ENCODE measurements around the gene F9. TPM values are rescaled to one million over a fixed set of nuclear protein-coding genes. Genes with fewer than 3 reads are reported as not detected.

Gene F9
- total RNA-seq, 1 experiment from 2014 or later, result not detected

DNA sequence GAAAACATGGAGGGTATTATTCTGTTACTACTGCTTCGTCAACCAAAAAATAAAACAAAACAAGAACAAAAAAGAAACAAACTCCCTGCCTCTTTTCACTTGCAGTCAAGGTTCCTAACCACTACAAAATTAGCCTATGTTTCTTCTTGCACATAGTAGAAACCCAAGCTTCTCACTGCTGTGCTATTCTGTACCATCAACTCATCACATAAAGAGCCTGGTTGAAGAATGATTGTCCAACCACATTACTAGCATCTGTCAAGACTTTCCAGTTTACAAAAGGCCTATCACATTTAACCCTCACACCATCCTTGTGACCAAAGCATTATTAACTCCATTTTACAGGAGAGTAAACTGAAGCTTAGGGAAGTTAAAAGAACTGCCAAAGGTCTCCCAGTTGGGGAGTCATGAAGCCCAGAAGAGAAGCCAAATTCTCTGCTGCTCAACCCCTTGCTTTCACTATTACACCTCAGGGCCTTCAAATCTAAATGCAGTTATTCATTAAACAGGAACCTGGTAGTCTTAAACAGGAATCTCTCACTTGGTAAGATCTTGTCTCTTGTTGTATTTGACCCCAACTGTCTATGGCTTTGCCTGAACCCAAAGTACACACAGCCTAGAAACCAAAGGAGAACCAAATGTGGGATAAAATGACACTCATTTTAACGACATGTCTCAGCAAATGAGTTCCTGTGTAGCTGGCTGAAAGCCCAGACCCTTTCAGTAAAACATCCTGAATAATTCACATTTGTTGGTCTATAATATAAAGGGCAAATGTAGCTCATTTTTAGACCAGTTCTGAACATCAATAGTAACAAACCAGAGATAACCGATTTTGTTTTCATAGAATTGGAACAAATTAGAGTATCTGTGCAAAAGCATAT, 8.6 kb downstream of the F9 start:
- no peaks in the 10 kb centered on the region for H4K20me1 ChIP-seq (ENCODE audit: insufficient read depth)
- intact Hi-C loops (cut with micrococcal nuclease), result no loop called here

More for the DNA sequence above, 8.6 kb downstream of the F9 start:
- H3K27me3 ChIP-seq (ENCODE audit: insufficient read depth, low read length), result no peaks in the 10 kb centered on the region
- no peak overlapping the region for H3K27ac ChIP-seq (ENCODE audit: low read depth, low read length)
- H3K9ac ChIP-seq (ENCODE audit: low read length), result no peak overlapping the region
- DNase-seq (ENCODE audit: low read depth, low spot score) (no peak), ATAC-seq (no peak)
- POLR2A ChIA-PET, result no interaction called here
- H2AFZ ChIP-seq (ENCODE audit: low read depth, low read length, poor library complexity, severe bottlenecking), result no peak overlapping the region
- BruUV-seq (replicated peaks), result no TSS peak
- H3K4me3 ChIP-seq (replicated peaks in 1 of 2; ENCODE audit: low read depth in 1 of 2, low read length in 2 of 2), result no peak overlapping the region
- no peaks in the 10 kb centered on the region for H3K4me1 ChIP-seq (ENCODE audit: control insufficient read depth in 1 of 2, insufficient read depth in 2 of 2, low read length in 2 of 2)
- no peak overlapping the region for H3K4me2 ChIP-seq (ENCODE audit: low read length)
- no peaks in the 10 kb centered on the region for H3K9me2 ChIP-seq (ENCODE audit: insufficient read depth)
- H3K79me2 ChIP-seq (ENCODE audit: insufficient read depth, low read length), result no peaks in the 10 kb centered on the region
- H3K36me3 ChIP-seq (ENCODE audit: control insufficient read depth in 1 of 2, insufficient read depth in 2 of 2, low read length in 2 of 2), result no peaks in the 10 kb centered on the region
- no peaks in the 10 kb centered on the region for H3K9me3 ChIP-seq (ENCODE audit: control insufficient read depth in 1 of 2, insufficient read depth in 1 of 2, low read depth in 1 of 2, low read length in 2 of 2)
- CTCF ChIA-PET, result no interaction called here
- TF ChIP-seq, protein P1, sequence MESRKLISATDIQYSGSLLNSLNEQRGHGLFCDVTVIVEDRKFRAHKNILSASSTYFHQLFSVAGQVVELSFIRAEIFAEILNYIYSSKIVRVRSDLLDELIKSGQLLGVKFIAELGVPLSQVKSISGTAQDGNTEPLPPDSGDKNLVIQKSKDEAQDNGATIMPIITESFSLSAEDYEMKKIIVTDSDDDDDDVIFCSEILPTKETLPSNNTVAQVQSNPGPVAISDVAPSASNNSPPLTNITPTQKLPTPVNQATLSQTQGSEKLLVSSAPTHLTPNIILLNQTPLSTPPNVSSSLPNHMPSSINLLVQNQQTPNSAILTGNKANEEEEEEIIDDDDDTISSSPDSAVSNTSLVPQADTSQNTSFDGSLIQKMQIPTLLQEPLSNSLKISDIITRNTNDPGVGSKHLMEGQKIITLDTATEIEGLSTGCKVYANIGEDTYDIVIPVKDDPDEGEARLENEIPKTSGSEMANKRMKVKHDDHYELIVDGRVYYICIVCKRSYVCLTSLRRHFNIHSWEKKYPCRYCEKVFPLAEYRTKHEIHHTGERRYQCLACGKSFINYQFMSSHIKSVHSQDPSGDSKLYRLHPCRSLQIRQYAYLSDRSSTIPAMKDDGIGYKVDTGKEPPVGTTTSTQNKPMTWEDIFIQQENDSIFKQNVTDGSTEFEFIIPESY (IDR thresholded peaks at IDR 0.05; ENCODE audit: extremely low read depth, insufficient replicate concordance, low read length), result no peak
- TF ChIP-seq JUND (IDR thresholded peaks at IDR 0.05) (no peak), POLR2AphosphoS5 (IDR thresholded peaks at IDR 0.05; ENCODE audit: low read depth, low read length) (no peak), ELF1 (IDR thresholded peaks at IDR 0.05; ENCODE audit: borderline replicate concordance, low read depth) (no peak), EGR1 (IDR thresholded peaks at IDR 0.05; ENCODE audit: low read depth) (no peak), CEBPB (IDR thresholded peaks at IDR 0.05; ENCODE audit: low read depth) (no peak), EZH2 (IDR thresholded peaks at IDR 0.05) (no peak), YY1 (IDR thresholded peaks at IDR 0.05; ENCODE audit: extremely low read depth, insufficient replicate concordance, low read depth, low read length) (no peak), SIN3A (IDR thresholded peaks at IDR 0.05; ENCODE audit: low read depth) (no peak)
- TF ChIP-seq, protein P2, sequence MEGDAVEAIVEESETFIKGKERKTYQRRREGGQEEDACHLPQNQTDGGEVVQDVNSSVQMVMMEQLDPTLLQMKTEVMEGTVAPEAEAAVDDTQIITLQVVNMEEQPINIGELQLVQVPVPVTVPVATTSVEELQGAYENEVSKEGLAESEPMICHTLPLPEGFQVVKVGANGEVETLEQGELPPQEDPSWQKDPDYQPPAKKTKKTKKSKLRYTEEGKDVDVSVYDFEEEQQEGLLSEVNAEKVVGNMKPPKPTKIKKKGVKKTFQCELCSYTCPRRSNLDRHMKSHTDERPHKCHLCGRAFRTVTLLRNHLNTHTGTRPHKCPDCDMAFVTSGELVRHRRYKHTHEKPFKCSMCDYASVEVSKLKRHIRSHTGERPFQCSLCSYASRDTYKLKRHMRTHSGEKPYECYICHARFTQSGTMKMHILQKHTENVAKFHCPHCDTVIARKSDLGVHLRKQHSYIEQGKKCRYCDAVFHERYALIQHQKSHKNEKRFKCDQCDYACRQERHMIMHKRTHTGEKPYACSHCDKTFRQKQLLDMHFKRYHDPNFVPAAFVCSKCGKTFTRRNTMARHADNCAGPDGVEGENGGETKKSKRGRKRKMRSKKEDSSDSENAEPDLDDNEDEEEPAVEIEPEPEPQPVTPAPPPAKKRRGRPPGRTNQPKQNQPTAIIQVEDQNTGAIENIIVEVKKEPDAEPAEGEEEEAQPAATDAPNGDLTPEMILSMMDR (IDR thresholded peaks at IDR 0.05 in 2 of 3, conservative IDR thresholded peaks at IDR 0.05 in 1 of 3; ENCODE audit: borderline replicate concordance in 1 of 3, insufficient read depth in 1 of 3, low read depth in 2 of 3, low read length in 2 of 3), result no peak
- RAD21 ChIA-PET (ENCODE audit: low non-redundant PET in 1 of 2, low total read pairs in 2 of 2, uncharacterized antibody in 2 of 2, unreplicated experiment in 2 of 2), result no interaction called here
